Astrocyte of the cerebellum (primary cell): ENCODE results near the gene PMP22.

Experiments used
- DNase-seq: peaks from one replicate; pipeline ENCODE4 v3.0.0-alpha.2; 2011; ENCODE audit warnings: low read depth
- H3K4me3 ChIP-seq: 2 replicates; pipeline ENCODE4 v1.5.1; 2011; ENCODE audit warnings: mild to moderate bottlenecking, low read depth, low read length, moderate library complexity
- CTCF ChIP-seq: IDR thresholded peaks from 2 replicates; pipeline ENCODE4 v1.5.1; 2012; ENCODE audit warnings: low read length, low read depth, moderate library complexity, mild to moderate bottlenecking; ENCODE audit errors: missing control alignments
- in situ Hi-C: cut with HindIII; loops from 2 replicates; pipeline ENCODE4 v1.10.0; 2017; ENCODE audit warnings: low sequenced_read_pairs

PMP22 gene

DNA sequence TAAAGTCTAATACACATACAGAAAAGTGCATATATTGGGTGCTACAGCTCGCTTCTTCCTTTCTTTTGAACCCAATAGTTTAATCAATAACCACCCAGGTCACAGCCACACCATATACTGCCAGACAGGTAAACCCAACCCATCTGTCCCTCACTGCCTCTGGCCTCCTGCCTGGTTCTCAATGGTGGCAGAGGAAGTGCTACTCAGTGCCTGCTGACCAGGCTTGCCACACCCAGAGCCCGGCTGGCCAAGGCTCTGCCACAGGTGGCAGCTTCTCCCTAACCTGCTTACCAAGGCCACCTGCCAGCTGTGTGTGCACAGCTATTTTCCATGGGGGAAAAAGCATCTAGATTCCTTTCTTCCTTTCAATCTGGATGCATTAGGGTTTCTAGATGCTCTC lies 584 bp downstream of the PMP22 start:
- no peak for TF ChIP-seq CTCF
- in situ Hi-C loops, result loop anchor here (25.0 kb wide), 1 partner anchor 223 kb away; no protein-coding TSS in a partner anchor
- H3K4me3 ChIP-seq, result peak overlapping the region; percentile 14
- no peak for DNase-seq

GRCh38 chr17:15263680-15264079 lies 1.4 kb downstream of the PMP22 start:
- peak overlapping the region; percentile 81 for H3K4me3 ChIP-seq
- no peak for DNase-seq
- no peak for TF ChIP-seq CTCF
- in situ Hi-C loops, result loop anchor here (25.0 kb wide), 1 partner anchor 224 kb away; no protein-coding TSS in a partner anchor

DNA sequence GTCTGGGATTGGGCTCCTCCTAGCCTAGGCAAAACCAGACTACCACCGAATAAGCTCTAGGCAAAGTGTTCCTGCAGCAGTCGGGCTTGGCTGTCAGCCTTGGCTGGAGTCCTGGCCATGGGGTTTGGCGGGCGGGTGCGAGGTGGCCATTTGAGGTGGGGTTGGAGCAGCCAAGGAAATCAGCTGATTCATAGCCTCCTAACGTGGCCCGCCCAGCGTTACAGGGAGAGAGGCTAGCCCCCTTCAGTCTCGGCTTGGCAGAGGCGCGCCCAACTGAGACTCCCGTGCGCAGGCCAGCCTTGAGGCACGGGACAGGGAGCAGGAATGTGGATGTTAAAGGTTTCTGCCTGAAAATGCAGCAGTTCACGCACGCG lies 1.9 kb downstream of the PMP22 start:
- in situ Hi-C loops, result loop anchor here (25.0 kb wide), 1 partner anchor 224 kb away; no protein-coding TSS in a partner anchor
- peak; percentile 89 for DNase-seq
- H3K4me3 ChIP-seq, result peak overlapping the region; percentile 81
- TF ChIP-seq CTCF, result no peak

GRCh38 chr17:15262291-15263205 lies 2.6 kb downstream of the PMP22 start:
- peak overlapping the region; percentile 81 for H3K4me3 ChIP-seq
- DNase-seq, result no peak
- in situ Hi-C loops, result loop anchor here (25.0 kb wide), 1 partner anchor 225 kb away; no protein-coding TSS in a partner anchor
- TF ChIP-seq CTCF, result peak; percentile 27

GRCh38 chr17:15261802-15262290 lies 3.3 kb downstream of the PMP22 start:
- H3K4me3 ChIP-seq, result peak overlapping the region; percentile 81
- in situ Hi-C loops, result loop anchor here (25.0 kb wide), 1 partner anchor 225 kb away; no protein-coding TSS in a partner anchor
- no peak for DNase-seq
- TF ChIP-seq CTCF, result no peak

- in situ Hi-C loops, result loop anchor here (25.0 kb wide), 1 partner anchor 226 kb away; no protein-coding TSS in a partner anchor
- DNase-seq, result no peak
- peak; percentile 26 for TF ChIP-seq CTCF
- peak overlapping the region; percentile 81 for H3K4me3 ChIP-seq
Observed at GRCh38 chr17:15261258-15261801, 3.8 kb downstream of the PMP22 start.
